Chondrocyte (in vitro differentiated cells): Measurements from ENCODE around the gene BRD2. TPM values are rescaled to one million over a fixed set of nuclear protein-coding genes. Genes with fewer than 3 reads are reported as not detected.

Experiments
- DNase-seq: peaks from one replicate; pipeline ENCODE4 v3.0.0; 2021; ENCODE audit warnings: mixed read lengths, low spot score
- H3K27ac Mint-ChIP-seq: one replicate; pipeline ENCODE4 v1.8.0; 2021; ENCODE audit warnings: mild to moderate bottlenecking, moderate library complexity, mixed read lengths; ENCODE audit not compliant: unreplicated experiment
- H3K27me3 Mint-ChIP-seq: 2 replicates; pipeline ENCODE4 v1.8.0; 2021; ENCODE audit warnings: low read depth, mixed read lengths
- H3K36me3 Mint-ChIP-seq: 2 replicates; pipeline ENCODE4 v1.8.0; 2021; ENCODE audit warnings: low read depth, mixed read lengths
- H3K4me1 Mint-ChIP-seq: 2 replicates; pipeline ENCODE4 v1.8.0; 2021; ENCODE audit warnings: low read depth, mild to moderate bottlenecking, mixed read lengths
- H3K4me3 Mint-ChIP-seq: one replicate; pipeline ENCODE4 v1.8.0; 2021; ENCODE audit warnings: mild to moderate bottlenecking, moderate library complexity, mixed read lengths; ENCODE audit not compliant: unreplicated experiment
- H3K9me3 Mint-ChIP-seq: 2 replicates; pipeline ENCODE4 v1.8.0; 2021; ENCODE audit warnings: low read depth, mixed read lengths
- total RNA-seq: library from RNA; stranded (reverse); gene quantifications from 3 replicates; pipeline ENCODE4 v1.2.1, GENCODE V29; 2021
- TF ChIP-seq, protein P1 (sequence below): fragments of 200-600 bp; sonication (generic); IDR thresholded peaks from 2 replicates; pipeline ENCODE4 v1.5.0; 2021; ENCODE audit warnings: antibody characterized with exemption, mild to moderate bottlenecking, moderate library complexity

The BRD2 gene
- total RNA-seq, 1 donor from 2014 or later: 150 TPM

GRCh38 chr6:32995448-32995847, 27.1 kb downstream of the BRD2 start:
- DNase-seq: no peak
- Mint-ChIP-seq H3K9me3 (peaks cover 3% of the 10 kb centered on the region), H3K4me1 (no peaks in the 10 kb centered on the region), H3K36me3 (peaks cover 2% of the 10 kb centered on the region), H3K4me3 (no peak overlapping the region), H3K27ac (no peak overlapping the region), H3K27me3 (peaks cover 45% of the 10 kb centered on the region)
- TF ChIP-seq, protein P1, sequence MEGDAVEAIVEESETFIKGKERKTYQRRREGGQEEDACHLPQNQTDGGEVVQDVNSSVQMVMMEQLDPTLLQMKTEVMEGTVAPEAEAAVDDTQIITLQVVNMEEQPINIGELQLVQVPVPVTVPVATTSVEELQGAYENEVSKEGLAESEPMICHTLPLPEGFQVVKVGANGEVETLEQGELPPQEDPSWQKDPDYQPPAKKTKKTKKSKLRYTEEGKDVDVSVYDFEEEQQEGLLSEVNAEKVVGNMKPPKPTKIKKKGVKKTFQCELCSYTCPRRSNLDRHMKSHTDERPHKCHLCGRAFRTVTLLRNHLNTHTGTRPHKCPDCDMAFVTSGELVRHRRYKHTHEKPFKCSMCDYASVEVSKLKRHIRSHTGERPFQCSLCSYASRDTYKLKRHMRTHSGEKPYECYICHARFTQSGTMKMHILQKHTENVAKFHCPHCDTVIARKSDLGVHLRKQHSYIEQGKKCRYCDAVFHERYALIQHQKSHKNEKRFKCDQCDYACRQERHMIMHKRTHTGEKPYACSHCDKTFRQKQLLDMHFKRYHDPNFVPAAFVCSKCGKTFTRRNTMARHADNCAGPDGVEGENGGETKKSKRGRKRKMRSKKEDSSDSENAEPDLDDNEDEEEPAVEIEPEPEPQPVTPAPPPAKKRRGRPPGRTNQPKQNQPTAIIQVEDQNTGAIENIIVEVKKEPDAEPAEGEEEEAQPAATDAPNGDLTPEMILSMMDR: no peak

GRCh38 chr6:33000055-33000454, 31.7 kb downstream of the BRD2 start:
- Mint-ChIP-seq H3K9me3 (no peaks in the 10 kb centered on the region), H3K4me3 (no peak overlapping the region), H3K27me3 (peaks cover 66% of the 10 kb centered on the region), H3K4me1 (no peaks in the 10 kb centered on the region), H3K36me3 (peaks cover 2% of the 10 kb centered on the region), H3K27ac (no peak overlapping the region)
- TF ChIP-seq, protein P1: peak; percentile 24
- DNase-seq: no peak

GRCh38 chr6:33001685-33002084, 33.3 kb downstream of the BRD2 start:
- Mint-ChIP-seq H3K27me3 (peaks cover 61% of the 10 kb centered on the region), H3K9me3 (no peaks in the 10 kb centered on the region)
- TF ChIP-seq, protein P1: no peak

DNA sequence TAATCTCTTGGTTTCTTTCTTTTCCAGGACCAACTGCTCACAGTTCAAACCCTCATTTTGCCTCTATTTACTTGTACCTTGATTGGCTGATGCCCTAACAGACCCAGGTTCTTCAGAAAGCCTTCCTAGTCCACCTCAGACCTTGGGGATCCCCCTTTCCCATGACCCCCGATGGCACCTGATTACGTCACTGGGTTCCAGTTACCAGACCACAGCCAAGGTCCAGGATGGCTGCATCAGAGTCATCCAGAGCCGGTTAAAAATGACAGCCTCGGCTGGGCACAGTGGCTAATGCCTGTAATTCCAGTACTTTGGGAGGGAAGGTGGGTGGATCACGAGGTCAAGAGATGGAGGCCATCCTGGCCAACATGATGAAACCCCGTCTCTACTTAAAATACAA, 36.5 kb downstream of the BRD2 start:
- peaks cover 4% of the 10 kb centered on the region for H3K4me1 Mint-ChIP-seq
- H3K36me3 Mint-ChIP-seq: peaks cover 2% of the 10 kb centered on the region
- H3K27me3 Mint-ChIP-seq: peaks cover 78% of the 10 kb centered on the region
- no peak overlapping the region for H3K27ac Mint-ChIP-seq
- H3K9me3 Mint-ChIP-seq: no peaks in the 10 kb centered on the region
- H3K4me3 Mint-ChIP-seq: no peak overlapping the region
- TF ChIP-seq, protein P1: no peak
- DNase-seq: no peak

More at GRCh38 chr6:33001685-33002084, 33.3 kb downstream of the BRD2 start:
- H3K27ac Mint-ChIP-seq: no peak overlapping the region
- no peak overlapping the region for H3K4me3 Mint-ChIP-seq
- DNase-seq: no peak
- peaks cover 2% of the 10 kb centered on the region for H3K36me3 Mint-ChIP-seq
- H3K4me1 Mint-ChIP-seq: no peaks in the 10 kb centered on the region

DNA sequence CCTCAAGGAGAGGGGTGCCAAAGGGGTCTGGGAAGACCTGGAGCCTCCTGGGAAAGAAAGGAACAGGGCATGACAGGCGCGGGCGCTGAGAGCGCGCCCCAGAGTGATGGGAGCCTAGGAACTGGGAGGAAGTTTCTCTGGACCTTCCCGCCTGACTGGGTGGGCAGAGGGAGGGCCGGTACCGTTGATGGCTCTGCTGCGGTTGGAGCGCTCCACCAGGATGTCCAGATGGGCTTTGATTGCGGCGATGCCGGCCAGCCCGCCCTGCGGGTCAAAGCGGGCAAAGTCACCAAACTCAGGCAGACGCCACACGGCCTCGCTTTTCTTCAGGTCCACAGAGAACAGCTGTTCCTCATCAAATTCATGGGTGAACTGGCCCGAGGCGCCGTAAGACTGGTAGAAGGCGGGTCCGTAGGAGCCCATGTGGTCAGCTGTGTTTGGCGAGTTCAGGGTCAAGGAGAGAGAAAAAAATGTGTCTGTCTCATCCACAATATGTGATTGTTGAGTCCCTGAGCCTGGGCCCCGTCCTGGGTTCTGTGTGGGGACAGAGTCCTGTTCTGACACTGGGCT, 39.5 kb downstream of the BRD2 start:
- Mint-ChIP-seq H3K36me3 (peaks cover 3% of the 10 kb centered on the region), H3K4me3 (no peak overlapping the region), H3K27me3 (peaks cover 68% of the 10 kb centered on the region), H3K27ac (no peak overlapping the region), H3K9me3 (no peaks in the 10 kb centered on the region), H3K4me1 (peaks cover 4% of the 10 kb centered on the region)
- no peak for DNase-seq
- TF ChIP-seq, protein P1: no peak
